HepG2 (cell line): ENCODE data around the gene INF2. TPM values are rescaled to one million over a fixed set of nuclear protein-coding genes. Genes with fewer than 3 reads are reported as not detected.
A peak's percentile ranks its signal among the peaks of the same experiment; 100 is the strongest.

Experiments used
- CBX2 ChIP-seq, 2 experiments: fragments of 200-600 bp in 1 of 2; sonication (generic); formaldehyde crosslinking in 1 of 2; IDR thresholded peaks; 2 replicates each; pipeline versions ENCODE4 v1.7.0 to v1.8.1; 2018 to 2022; ENCODE audit warnings: low read depth in 2 of 2, low read length in 1 of 2, mild to moderate bottlenecking in 1 of 2, missing genetic modification reagents in 1 of 2
- EEA1 ChIP-seq: sonication (generic); formaldehyde crosslinking; IDR thresholded peaks from 2 replicates; pipeline ENCODE4 v1.5.1; 2020; ENCODE audit warnings: mild to moderate bottlenecking, missing genetic modification reagents, borderline replicate concordance
- FLYWCH1 ChIP-seq: sonication (generic); formaldehyde crosslinking; IDR thresholded peaks from 2 replicates; pipeline ENCODE4 v1.8.1; 2023; ENCODE audit warnings: mild to moderate bottlenecking, missing genetic modification reagents
- KDM1A ChIP-seq: IDR thresholded peaks from 2 replicates; pipeline ENCODE4 v1.6.1; 2016; ENCODE audit warnings: missing compliant biosample characterization
- PHF8 ChIP-seq: sonication (generic); formaldehyde crosslinking; IDR thresholded peaks from 2 replicates; pipeline ENCODE4 v1.5.0; 2020; ENCODE audit warnings: missing genetic modification reagents
- PPARG ChIP-seq: conservative IDR thresholded peaks from 2 replicates; pipeline ENCODE4 v1.6.1; 2016; ENCODE audit warnings: missing biosample characterization, missing genetic modification reagents
- RBFOX2 ChIP-seq: fragments of 200-400 bp; formaldehyde crosslinking; IDR thresholded peaks from 2 replicates; pipeline ENCODE4 v1.6.1; 2017; ENCODE audit warnings: low read depth, mild to moderate bottlenecking, low read length
- U2AF1 ChIP-seq: fragments of 200-400 bp; formaldehyde crosslinking; optimal IDR thresholded peaks from 2 replicates; pipeline ENCODE3; 2017; ENCODE audit warnings: mild to moderate bottlenecking, low read depth, low read length
- ZBTB21 ChIP-seq: sonication (generic); formaldehyde crosslinking; IDR thresholded peaks from 2 replicates; pipeline ENCODE4 v1.4.0; 2020; ENCODE audit warnings: missing genetic modification reagents
- ZFP62 ChIP-seq: sonication (generic); formaldehyde crosslinking; IDR thresholded peaks from 2 replicates; pipeline ENCODE4 v1.4.0; 2020; ENCODE audit warnings: missing genetic modification reagents
- ZFY ChIP-seq: sonication (generic); formaldehyde crosslinking; IDR thresholded peaks from 2 replicates; pipeline ENCODE4 v1.4.0; 2020; ENCODE audit warnings: missing genetic modification reagents
- ZNF773 ChIP-seq: sonication (generic); formaldehyde crosslinking; IDR thresholded peaks from 2 replicates; pipeline ENCODE4 v1.4.0; 2020; ENCODE audit warnings: missing genetic modification reagents, borderline replicate concordance
- polyA plus RNA-seq, 8 experiments: library from polyadenylated mRNA; depleted of rRNA in 3 of 8; stranded (reverse) in 7 of 8; unstranded in 1 of 8; fragments of >200 nt; fragmentation: Illumina TruSeq in 4 of 8; extraction: Trizol in 4 of 8; gene quantifications; 2 replicates each; pipeline versions ENCODE4 v1.2.1 to v1.2.3, GENCODE V29; 2011 to 2016; ENCODE audit warnings: low read depth in 4 of 8, missing spikeins in 1 of 8, mixed read lengths in 1 of 8; ENCODE audit not compliant: insufficient read depth in 1 of 8
- total RNA-seq, 5 experiments: library from RNA; depleted of rRNA; stranded (reverse); fragments of >200 nt; fragmentation: Illumina TruSeq; extraction: Trizol; gene quantifications; 2 replicates each; pipeline ENCODE4 v1.2.3, GENCODE V29; 2016; ENCODE audit warnings: low read depth in 1 of 5
- TF ChIP-seq, protein P1 (sequence below): sonication (generic); formaldehyde crosslinking; IDR thresholded peaks from 2 replicates; pipeline ENCODE4 v1.4.0; 2020; ENCODE audit warnings: mild to moderate bottlenecking, missing genetic modification reagents
- TF ChIP-seq, protein P2 (sequence below): sonication (generic); IDR thresholded peaks from 2 replicates; pipeline ENCODE4 v1.6.1; 2016; ENCODE audit warnings: low read depth, borderline replicate concordance
- TF ChIP-seq, protein P3 (sequence below): sonication (generic); formaldehyde crosslinking; IDR thresholded peaks from 2 replicates; pipeline ENCODE4 v1.4.0; 2020; ENCODE audit warnings: mild to moderate bottlenecking, missing genetic modification reagents
- TF ChIP-seq, protein P4 (sequence below): sonication (generic); formaldehyde crosslinking; IDR thresholded peaks from 2 replicates; pipeline ENCODE4 v1.9.0; 2021; ENCODE audit warnings: missing genetic modification reagents, borderline replicate concordance

The INF2 gene
- total and polyA plus RNA-seq, 2 of the 13 experiments (the other 11 are each of a cell fraction or from before 2014, with no cell fraction given), result 16.4 to 26.4 TPM

DNA sequence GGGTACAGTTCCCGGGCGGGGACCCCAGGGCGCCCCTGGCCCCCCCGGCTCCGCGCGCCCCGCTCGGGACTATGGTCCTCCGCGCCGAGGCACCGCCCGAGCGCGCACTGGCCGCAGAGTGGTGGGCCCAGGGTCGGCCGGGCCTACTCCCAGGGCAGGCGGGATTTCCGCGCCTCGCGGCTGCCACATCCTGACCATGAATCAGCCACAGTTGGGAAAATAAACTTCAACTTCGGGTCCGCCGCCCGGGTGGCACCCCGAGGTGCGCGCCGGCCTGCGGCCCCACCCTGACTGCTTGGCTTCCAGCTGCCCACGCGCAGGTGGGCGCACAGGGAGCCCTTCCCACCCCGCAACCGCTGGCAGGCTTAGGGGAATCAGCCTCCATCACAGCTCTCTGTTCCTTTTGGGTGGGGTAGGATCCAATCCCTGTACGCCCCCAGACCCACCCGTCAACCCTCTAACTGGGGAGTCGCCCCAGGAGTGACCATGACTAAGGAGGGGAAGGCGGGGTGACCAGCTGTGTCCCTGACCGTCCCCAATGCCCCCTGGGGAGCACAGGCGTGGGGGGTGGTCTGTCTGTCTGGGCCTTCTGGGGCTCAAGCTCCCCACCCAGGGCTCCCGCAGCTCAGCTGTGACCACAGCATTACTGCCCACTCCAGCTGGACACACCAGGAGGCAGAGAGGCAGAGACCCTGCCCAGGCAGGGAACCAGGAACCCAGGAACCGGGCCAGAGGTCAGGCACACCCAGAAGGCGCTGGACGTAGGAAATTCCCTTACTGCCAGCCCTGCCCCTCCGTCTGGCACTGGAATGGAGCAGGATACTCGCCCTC lies 678 bp downstream of the INF2 start (continued):
- TF ChIP-seq, protein P1, sequence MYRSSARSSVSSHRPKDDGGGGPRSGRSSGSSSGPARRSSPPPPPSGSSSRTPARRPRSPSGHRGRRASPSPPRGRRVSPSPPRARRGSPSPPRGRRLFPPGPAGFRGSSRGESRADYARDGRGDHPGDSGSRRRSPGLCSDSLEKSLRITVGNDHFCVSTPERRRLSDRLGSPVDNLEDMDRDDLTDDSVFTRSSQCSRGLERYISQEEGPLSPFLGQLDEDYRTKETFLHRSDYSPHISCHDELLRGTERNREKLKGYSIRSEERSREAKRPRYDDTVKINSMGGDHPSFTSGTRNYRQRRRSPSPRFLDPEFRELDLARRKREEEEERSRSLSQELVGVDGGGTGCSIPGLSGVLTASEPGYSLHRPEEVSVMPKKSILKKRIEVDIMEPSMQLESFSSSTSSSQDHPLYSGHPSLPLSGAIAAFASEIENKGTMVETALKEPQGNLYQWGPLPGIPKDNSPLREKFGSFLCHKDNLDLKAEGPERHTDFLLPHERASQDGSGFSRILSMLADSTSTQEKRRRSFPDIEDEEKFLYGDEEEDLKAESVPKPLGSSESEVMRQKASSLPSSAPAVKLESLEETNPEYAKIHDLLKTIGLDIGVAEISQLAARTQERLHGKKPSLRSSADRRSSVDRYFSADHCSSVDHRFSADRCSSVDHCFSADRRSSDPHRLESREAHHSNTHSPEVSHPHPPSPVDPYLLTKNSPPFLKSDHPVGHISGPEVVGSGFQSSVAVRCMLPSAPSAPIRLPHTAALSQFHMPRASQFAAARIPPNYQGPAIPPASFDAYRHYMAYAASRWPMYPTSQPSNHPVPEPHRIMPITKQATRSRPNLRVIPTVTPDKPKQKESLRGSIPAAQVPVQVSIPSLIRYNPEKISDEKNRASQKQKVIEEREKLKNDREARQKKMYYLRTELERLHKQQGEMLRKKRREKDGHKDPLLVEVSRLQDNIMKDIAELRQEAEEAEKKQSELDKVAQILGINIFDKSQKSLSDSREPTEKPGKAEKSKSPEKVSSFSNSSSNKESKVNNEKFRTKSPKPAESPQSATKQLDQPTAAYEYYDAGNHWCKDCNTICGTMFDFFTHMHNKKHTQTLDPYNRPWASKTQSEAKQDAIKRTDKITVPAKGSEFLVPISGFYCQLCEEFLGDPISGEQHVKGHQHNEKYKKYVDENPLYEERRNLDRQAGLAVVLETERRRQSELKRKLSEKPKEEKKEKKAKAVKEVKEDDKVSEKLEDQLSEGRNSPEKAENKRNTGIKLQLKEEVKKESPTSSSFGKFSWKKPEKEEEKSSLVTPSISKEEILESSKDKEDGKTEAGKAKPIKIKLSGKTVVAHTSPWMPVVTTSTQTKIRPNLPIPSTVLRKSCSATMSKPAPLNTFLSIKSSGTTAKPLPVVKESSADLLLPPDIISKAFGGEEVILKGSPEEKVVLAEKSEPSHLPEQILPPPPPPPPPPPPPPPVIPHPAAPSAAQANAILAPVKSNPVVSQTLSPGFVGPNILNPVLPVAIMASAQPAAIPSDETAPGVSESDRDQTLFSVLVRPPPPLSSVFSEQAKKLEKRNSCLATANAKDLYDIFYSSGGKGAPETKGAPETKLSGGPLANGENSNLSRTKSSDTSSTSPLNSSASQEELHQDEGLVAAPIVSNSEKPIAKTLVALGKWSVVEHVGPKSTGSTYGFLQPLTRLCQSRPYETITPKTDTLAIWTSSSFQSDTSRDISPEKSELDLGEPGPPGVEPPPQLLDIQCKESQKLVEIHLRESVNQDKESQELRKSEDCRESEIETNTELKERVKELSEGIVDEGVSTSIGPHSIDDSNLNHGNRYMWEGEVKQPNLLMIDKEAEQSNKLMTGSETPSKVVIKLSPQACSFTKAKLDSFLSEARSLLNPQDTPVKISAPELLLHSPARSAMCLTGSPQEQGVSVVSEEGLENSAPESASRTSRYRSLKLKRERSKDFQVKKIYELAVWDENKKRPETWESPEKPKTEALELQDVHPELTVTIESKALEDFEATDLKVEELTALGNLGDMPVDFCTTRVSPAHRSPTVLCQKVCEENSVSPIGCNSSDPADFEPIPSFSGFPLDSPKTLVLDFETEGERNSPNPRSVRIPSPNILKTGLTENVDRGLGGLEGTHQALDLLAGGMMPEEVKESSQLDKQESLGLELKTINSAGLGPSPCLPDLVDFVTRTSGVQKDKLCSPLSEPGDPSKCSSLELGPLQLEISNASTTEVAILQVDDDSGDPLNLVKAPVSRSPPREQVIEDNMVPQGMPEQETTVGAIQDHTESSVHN (CRISPR knock-in tag), result no peak
- TF ChIP-seq KDM1A (CRISPR knock-in tag) (no peak), ZNF773 (0 out of 2 replicates have a peak, but pooled peaks have one; percentile 57), CBX2 (IDR thresholded peaks at IDR 0.05; ENCODE audit: low read depth, low read length) (no peak), CBX2 (CRISPR knock-in tag; IDR thresholded peaks at IDR 0.05; ENCODE audit: low read depth) (no peak), EEA1 (CRISPR knock-in tag) (peak; percentile 29; the same call in 1 of the 2 replicates), PPARG (CRISPR knock-in tag) (peak; percentile 68), U2AF1 (no peak), PHF8 (CRISPR knock-in tag) (no peak; the same call in 1 of the 2 replicates), FLYWCH1 (no peak), ZBTB21 (CRISPR knock-in tag) (no peak), RBFOX2 (0 out of 2 replicates have a peak, but pooled peaks have one; percentile 13), ZFP62 (no peak), ZFY (CRISPR knock-in tag) (peak; percentile 75)
- TF ChIP-seq, protein P2, sequence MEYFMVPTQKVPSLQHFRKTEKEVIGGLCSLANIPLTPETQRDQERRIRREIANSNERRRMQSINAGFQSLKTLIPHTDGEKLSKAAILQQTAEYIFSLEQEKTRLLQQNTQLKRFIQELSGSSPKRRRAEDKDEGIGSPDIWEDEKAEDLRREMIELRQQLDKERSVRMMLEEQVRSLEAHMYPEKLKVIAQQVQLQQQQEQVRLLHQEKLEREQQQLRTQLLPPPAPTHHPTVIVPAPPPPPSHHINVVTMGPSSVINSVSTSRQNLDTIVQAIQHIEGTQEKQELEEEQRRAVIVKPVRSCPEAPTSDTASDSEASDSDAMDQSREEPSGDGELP, result peak; percentile 34; the same call in 1 of the 2 replicates
- TF ChIP-seq, protein P3, sequence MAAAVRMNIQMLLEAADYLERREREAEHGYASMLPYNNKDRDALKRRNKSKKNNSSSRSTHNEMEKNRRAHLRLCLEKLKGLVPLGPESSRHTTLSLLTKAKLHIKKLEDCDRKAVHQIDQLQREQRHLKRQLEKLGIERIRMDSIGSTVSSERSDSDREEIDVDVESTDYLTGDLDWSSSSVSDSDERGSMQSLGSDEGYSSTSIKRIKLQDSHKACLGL (CRISPR knock-in tag), result 0 out of 2 replicates have a peak, but pooled peaks have one; percentile 21
- TF ChIP-seq, protein P4, sequence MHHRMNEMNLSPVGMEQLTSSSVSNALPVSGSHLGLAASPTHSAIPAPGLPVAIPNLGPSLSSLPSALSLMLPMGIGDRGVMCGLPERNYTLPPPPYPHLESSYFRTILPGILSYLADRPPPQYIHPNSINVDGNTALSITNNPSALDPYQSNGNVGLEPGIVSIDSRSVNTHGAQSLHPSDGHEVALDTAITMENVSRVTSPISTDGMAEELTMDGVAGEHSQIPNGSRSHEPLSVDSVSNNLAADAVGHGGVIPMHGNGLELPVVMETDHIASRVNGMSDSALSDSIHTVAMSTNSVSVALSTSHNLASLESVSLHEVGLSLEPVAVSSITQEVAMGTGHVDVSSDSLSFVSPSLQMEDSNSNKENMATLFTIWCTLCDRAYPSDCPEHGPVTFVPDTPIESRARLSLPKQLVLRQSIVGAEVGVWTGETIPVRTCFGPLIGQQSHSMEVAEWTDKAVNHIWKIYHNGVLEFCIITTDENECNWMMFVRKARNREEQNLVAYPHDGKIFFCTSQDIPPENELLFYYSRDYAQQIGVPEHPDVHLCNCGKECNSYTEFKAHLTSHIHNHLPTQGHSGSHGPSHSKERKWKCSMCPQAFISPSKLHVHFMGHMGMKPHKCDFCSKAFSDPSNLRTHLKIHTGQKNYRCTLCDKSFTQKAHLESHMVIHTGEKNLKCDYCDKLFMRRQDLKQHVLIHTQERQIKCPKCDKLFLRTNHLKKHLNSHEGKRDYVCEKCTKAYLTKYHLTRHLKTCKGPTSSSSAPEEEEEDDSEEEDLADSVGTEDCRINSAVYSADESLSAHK (CRISPR knock-in tag), result no peak
